ENCODE data around the gene MRS2.
A peak's percentile ranks its signal among the peaks of the same experiment; 100 is the strongest.

The MRS2 gene

GRCh38 chr6:24429146-24429545 is 26.4 kb downstream of the MRS2 start:
- H3K27ac ChIP-seq (ENCODE audit: low read depth, low read length) = no peak overlapping the region
- H3K9me2 ChIP-seq (replicated peaks; ENCODE audit: insufficient read depth, low read length) = no peaks in the 10 kb centered on the region
- H3K4me3 ChIP-seq (ENCODE audit: insufficient read depth, low read length, poor library complexity, severe bottlenecking) = no peak overlapping the region
- no peak overlapping the region for H2AFZ ChIP-seq (ENCODE audit: low read depth, low read length, severe bottlenecking)
- no peak overlapping the region for H3K9ac ChIP-seq (ENCODE audit: low read length)
- peaks cover 30% of the 10 kb centered on the region for H3K36me3 ChIP-seq (ENCODE audit: low read length)
- H3K9me3 ChIP-seq (ENCODE audit: insufficient read depth, low read length) = no peaks in the 10 kb centered on the region
- no peaks in the 10 kb centered on the region for H4K20me1 ChIP-seq (ENCODE audit: low read depth, low read length)
- peaks cover 7% of the 10 kb centered on the region; the same call in 1 of the 2 replicates for H3F3A ChIP-seq (ENCODE audit: insufficient read depth)
- no peaks in the 10 kb centered on the region for H3K79me2 ChIP-seq (ENCODE audit: insufficient read depth, low read length)
- TF ChIP-seq CTCF (IDR thresholded peaks at IDR 0.05; ENCODE audit: insufficient read depth, low read length, poor library complexity, severe bottlenecking) = no peak
- no peaks in the 10 kb centered on the region for H3K27me3 ChIP-seq (ENCODE audit: low read length)
- H3K4me2 ChIP-seq (ENCODE audit: low read depth, low read length, poor library complexity, severe bottlenecking) = no peak overlapping the region

- no peak overlapping the region for H3K4me3 ChIP-seq (ENCODE audit: insufficient read depth, low read length, poor library complexity, severe bottlenecking)
- no peak overlapping the region for H3K9ac ChIP-seq (ENCODE audit: low read length)
- H3K4me2 ChIP-seq (ENCODE audit: low read depth, low read length, poor library complexity, severe bottlenecking) = no peak overlapping the region
- no peaks in the 10 kb centered on the region for H4K20me1 ChIP-seq (ENCODE audit: low read depth, low read length)
- TF ChIP-seq CTCF (IDR thresholded peaks at IDR 0.05; ENCODE audit: insufficient read depth, low read length, poor library complexity, severe bottlenecking) (no peak), EZH2phosphoT487 (conservative IDR thresholded peaks at IDR 0.05; ENCODE audit: low read length) (no peak)
- H3K27me3 ChIP-seq (ENCODE audit: low read length) = no peaks in the 10 kb centered on the region
- peaks cover 21% of the 10 kb centered on the region; the same call in 1 of the 2 replicates for H3K36me3 ChIP-seq (ENCODE audit: low read length)
- no peaks in the 10 kb centered on the region for H3K9me3 ChIP-seq (ENCODE audit: insufficient read depth, low read length)
- H3F3A ChIP-seq (ENCODE audit: insufficient read depth) = peaks cover 7% of the 10 kb centered on the region; the same call in 1 of the 2 replicates
- no peaks in the 10 kb centered on the region for H3K9me2 ChIP-seq (replicated peaks; ENCODE audit: insufficient read depth, low read length)
- no peak overlapping the region for H3K27ac ChIP-seq (ENCODE audit: low read depth, low read length)
- no peak overlapping the region for H2AFZ ChIP-seq (ENCODE audit: low read depth, low read length, severe bottlenecking)
- H3K79me2 ChIP-seq (ENCODE audit: insufficient read depth, low read length) = no peaks in the 10 kb centered on the region
Measured at GRCh38 chr6:24430086-24430485, 27.4 kb downstream of the MRS2 start.

GRCh38 chr6:24431045-24431451 is 28.3 kb downstream of the MRS2 start:
- TF ChIP-seq CTCF (IDR thresholded peaks at IDR 0.05; ENCODE audit: insufficient read depth, low read length, poor library complexity, severe bottlenecking) = peak; percentile 91
- TF ChIP-seq EZH2phosphoT487 (conservative IDR thresholded peaks at IDR 0.05; ENCODE audit: low read length) = no peak
- no peak overlapping the region for H3K4me3 ChIP-seq (ENCODE audit: insufficient read depth, low read length, poor library complexity, severe bottlenecking)
- no peaks in the 10 kb centered on the region for H3K9me2 ChIP-seq (replicated peaks; ENCODE audit: insufficient read depth, low read length)
- H3K4me2 ChIP-seq (ENCODE audit: low read depth, low read length, poor library complexity, severe bottlenecking) = no peak overlapping the region
- no peak overlapping the region for H3K27ac ChIP-seq (ENCODE audit: low read depth, low read length)
- peaks cover 11% of the 10 kb centered on the region; the same call in 1 of the 2 replicates for H3K36me3 ChIP-seq (ENCODE audit: low read length)
- H2AFZ ChIP-seq (ENCODE audit: low read depth, low read length, severe bottlenecking) = no peak overlapping the region
- no peaks in the 10 kb centered on the region for H3K79me2 ChIP-seq (ENCODE audit: insufficient read depth, low read length)
- H3K27me3 ChIP-seq (ENCODE audit: low read length) = no peaks in the 10 kb centered on the region
- 0 out of 2 replicates have a peak, but pooled peaks cover 5% of the 10 kb centered on the region for H3F3A ChIP-seq (ENCODE audit: insufficient read depth)
- H3K9me3 ChIP-seq (ENCODE audit: insufficient read depth, low read length) = no peaks in the 10 kb centered on the region
- H4K20me1 ChIP-seq (ENCODE audit: low read depth, low read length) = no peaks in the 10 kb centered on the region
- no peak overlapping the region for H3K9ac ChIP-seq (ENCODE audit: low read length)

Data from SU-DHL-6 (cell line).